NCI-H1436 treated with DMSO at 0.1 percent for 48 hours (cell line): ENCODE results near the gene PRRC2B.
"Not testable (repeated sequence)": the region's sequence is repeated elsewhere in the genome, so short reads cannot be mapped to it uniquely, and the experiment has no call there.

ENCODE experiments used
- DNase-seq: peaks from one replicate; lab custom pipeline; 2025; lab: John Stamatoyannopoulos, UW

PRRC2B gene

GRCh38 chr9:131436376-131436775, 42.5 kb downstream of the PRRC2B start:
- DNase-seq: no peak

- DNase-seq: no peak
Measured at GRCh38 chr9:131436865-131437271, 43.0 kb downstream of the PRRC2B start.

- DNase-seq: no peak
Measured at GRCh38 chr9:131438190-131438589, 44.3 kb downstream of the PRRC2B start.

GRCh38 chr9:131439224-131439623, 45.3 kb downstream of the PRRC2B start:
- no peak for DNase-seq

- no peak for DNase-seq
Measured at GRCh38 chr9:131441441-131441840, 47.6 kb downstream of the PRRC2B start.

GRCh38 chr9:131442351-131442750, 48.5 kb downstream of the PRRC2B start:
- no peak for DNase-seq

- no peak for DNase-seq
Measured at GRCh38 chr9:131443648-131444047, 49.8 kb downstream of the PRRC2B start.

- no peak for DNase-seq
Measured at GRCh38 chr9:131446276-131446675, 52.4 kb downstream of the PRRC2B start.

- no peak for DNase-seq
Measured at GRCh38 chr9:131447148-131447547, 53.3 kb downstream of the PRRC2B start.

- no peak for DNase-seq
Measured at GRCh38 chr9:131447600-131447999, 53.7 kb downstream of the PRRC2B start.

GRCh38 chr9:131448818-131449217, 54.9 kb downstream of the PRRC2B start:
- DNase-seq: no peak

GRCh38 chr9:131449276-131449675, 55.4 kb downstream of the PRRC2B start:
- DNase-seq: no peak

- no peak for DNase-seq
Measured at GRCh38 chr9:131454028-131454427, 60.1 kb downstream of the PRRC2B start.

GRCh38 chr9:131455655-131456054, 61.8 kb downstream of the PRRC2B start:
- not testable (repeated sequence) for DNase-seq

GRCh38 chr9:131457746-131458145, 63.9 kb downstream of the PRRC2B start:
- DNase-seq: no peak

- DNase-seq: no peak
Measured at GRCh38 chr9:131459056-131459455, 65.2 kb downstream of the PRRC2B start.

- DNase-seq: no peak
Measured at GRCh38 chr9:131461166-131461565, 67.3 kb downstream of the PRRC2B start.

- no peak for DNase-seq
Measured at GRCh38 chr9:131464354-131465000, 70.6 kb downstream of the PRRC2B start.

- no peak for DNase-seq
Measured at GRCh38 chr9:131465401-131465800, 71.5 kb downstream of the PRRC2B start.

- DNase-seq: no peak
Measured at GRCh38 chr9:131467214-131467935, 73.5 kb downstream of the PRRC2B start.

GRCh38 chr9:131468031-131468430, 74.1 kb downstream of the PRRC2B start:
- no peak for DNase-seq

GRCh38 chr9:131469356-131469755, 75.5 kb downstream of the PRRC2B start:
- DNase-seq: no peak

- no peak for DNase-seq
Measured at GRCh38 chr9:131469951-131470350, 76.1 kb downstream of the PRRC2B start.

- DNase-seq: no peak
Measured at GRCh38 chr9:131470581-131470991, 76.7 kb downstream of the PRRC2B start.
